H9 (cell line): Measurements from ENCODE around the gene ZNF69. TPM values are rescaled to one million over a fixed set of nuclear protein-coding genes. Genes with fewer than 3 reads are reported as not detected.

Source experiments
- DNase-seq: peaks from one replicate; pipeline ENCODE4 v3.0.0-alpha.2; 2017
- H2AFZ ChIP-seq: one replicate; pipeline ENCODE4 v1.6.1; 2013; ENCODE audit warnings: mild to moderate bottlenecking, low read length, control low read depth, moderate library complexity
- H2AK5ac ChIP-seq: 2 replicates; pipeline ENCODE4 v1.6.1; 2013; ENCODE audit warnings: low read length, control low read depth, mixed read lengths; ENCODE audit not compliant: insufficient read length
- H2BK120ac ChIP-seq: one replicate; pipeline ENCODE4 v1.6.1; 2013; ENCODE audit warnings: low read depth, mild to moderate bottlenecking, low read length, control low read depth, inconsistent platforms; ENCODE audit not compliant: poor library complexity, severe bottlenecking
- H2BK12ac ChIP-seq: 2 replicates; pipeline ENCODE4 v1.6.1; 2013; ENCODE audit warnings: low read length, control low read depth, mixed read lengths, low read depth; ENCODE audit not compliant: insufficient read length
- H2BK15ac ChIP-seq: 2 replicates; pipeline ENCODE4 v1.6.1; 2013; ENCODE audit warnings: low read depth, low read length, control low read depth
- H2BK20ac ChIP-seq: one replicate; pipeline ENCODE4 v1.6.1; 2013; ENCODE audit warnings: low read depth, mild to moderate bottlenecking, low read length, control low read depth, inconsistent platforms; ENCODE audit not compliant: poor library complexity, severe bottlenecking
- H2BK5ac ChIP-seq: 2 replicates; pipeline ENCODE4 v1.6.1; 2013; ENCODE audit warnings: low read length, control low read depth, mixed read lengths; ENCODE audit not compliant: insufficient read length
- H3K14ac ChIP-seq: 2 replicates; pipeline ENCODE4 v1.6.1; 2013; ENCODE audit warnings: low read length, control low read depth; ENCODE audit not compliant: insufficient read depth
- H3K18ac ChIP-seq: 2 replicates; pipeline ENCODE4 v1.6.1; 2013; ENCODE audit warnings: low read depth, mild to moderate bottlenecking, mixed read lengths, low read length, control low read depth; ENCODE audit not compliant: insufficient read length
- H3K23ac ChIP-seq: 2 replicates; pipeline ENCODE4 v1.6.1; 2013; ENCODE audit warnings: low read length, control low read depth, mixed read lengths, low read depth; ENCODE audit not compliant: insufficient read length
- H3K23me2 ChIP-seq: 2 replicates; pipeline ENCODE4 v1.6.1; 2013; ENCODE audit warnings: low read depth, mild to moderate bottlenecking, mixed read lengths, low read length, control low read depth; ENCODE audit not compliant: insufficient read length, poor library complexity, severe bottlenecking
- H3K27ac ChIP-seq: 2 replicates; pipeline ENCODE4 v1.5.1; 2013; ENCODE audit warnings: low read length, control low read depth, mixed read lengths, low read depth; ENCODE audit not compliant: insufficient read length
- H3K27me3 ChIP-seq: 2 replicates; pipeline ENCODE4 v1.6.1; 2013; ENCODE audit warnings: low read length, control low read depth, inconsistent platforms; ENCODE audit not compliant: insufficient read depth
- H3K4ac ChIP-seq: 2 replicates; pipeline ENCODE4 v1.6.1; 2013; ENCODE audit warnings: low read depth, mild to moderate bottlenecking, control low read depth, inconsistent platforms, low read length, moderate library complexity
- H3K4me1 ChIP-seq: 2 replicates; pipeline ENCODE4 v1.6.1; 2013; ENCODE audit warnings: low read length, control low read depth, inconsistent platforms; ENCODE audit not compliant: insufficient read depth
- H3K4me2 ChIP-seq: 2 replicates; pipeline ENCODE4 v1.6.1; 2013; ENCODE audit warnings: low read length, control low read depth, mixed read lengths; ENCODE audit not compliant: insufficient read length, insufficient read depth
- H3K56ac ChIP-seq: 2 replicates; pipeline ENCODE4 v1.6.1; 2013; ENCODE audit warnings: low read depth, mild to moderate bottlenecking, mixed read lengths, low read length, control low read depth; ENCODE audit not compliant: insufficient read length
- H3K79me1 ChIP-seq: 2 replicates; pipeline ENCODE4 v1.6.1; 2013; ENCODE audit warnings: low read depth, mild to moderate bottlenecking, moderate library complexity, low read length, control low read depth, inconsistent platforms; ENCODE audit not compliant: insufficient read depth, poor library complexity, severe bottlenecking
- H3K79me2 ChIP-seq: 2 replicates; pipeline ENCODE4 v1.6.1; 2013; ENCODE audit warnings: low read length, control low read depth, inconsistent platforms; ENCODE audit not compliant: insufficient read depth
- H3K9ac ChIP-seq: 2 replicates; pipeline ENCODE4 v1.6.1; 2013; ENCODE audit warnings: low read length, control low read depth, mixed read lengths; ENCODE audit not compliant: insufficient read length; ENCODE audit errors: extremely low read depth
- H3K9me3 ChIP-seq: one replicate; pipeline ENCODE4 v1.6.1; 2013; ENCODE audit warnings: low read depth, low read length, inconsistent platforms; ENCODE audit not compliant: control insufficient read depth
- H3T11ph ChIP-seq: one replicate; pipeline ENCODE4 v1.6.1; 2013; ENCODE audit warnings: mild to moderate bottlenecking, low read length, control low read depth, inconsistent platforms
- H4K20me1 ChIP-seq: one replicate; pipeline ENCODE4 v1.6.1; 2013; ENCODE audit not compliant: control insufficient read depth, insufficient read length, insufficient read depth
- H4K5ac ChIP-seq: 2 replicates; pipeline ENCODE4 v1.6.1; 2013; ENCODE audit warnings: low read depth, mild to moderate bottlenecking, mixed read lengths, low read length, control low read depth; ENCODE audit not compliant: insufficient read length
- H4K8ac ChIP-seq: replicated peaks from 2 replicates; pipeline ENCODE4 v1.6.1; 2013; ENCODE audit warnings: low read length, control low read depth, mixed read lengths, low read depth; ENCODE audit not compliant: insufficient read length
- H4K91ac ChIP-seq: 2 replicates; pipeline ENCODE4 v1.6.1; 2013; ENCODE audit warnings: low read depth, mild to moderate bottlenecking, moderate library complexity, mixed read lengths, low read length, control low read depth; ENCODE audit not compliant: insufficient read length
- H3K27ac Mint-ChIP-seq, 3 experiments: 2 replicates in 2 of 3; 3 replicates in 1 of 3; pipeline ENCODE4 v1.8.0; 2020 to 2021; ENCODE audit warnings: mixed read lengths in 3 of 3, mild to moderate bottlenecking in 1 of 3, moderate library complexity in 1 of 3
- H3K27me3 Mint-ChIP-seq: 2 replicates; pipeline ENCODE4 v1.8.0; 2021; ENCODE audit warnings: low read depth, mild to moderate bottlenecking, moderate library complexity, mixed read lengths
- H3K36me3 Mint-ChIP-seq, 3 experiments: 2 replicates in 2 of 3; 3 replicates in 1 of 3; pipeline ENCODE4 v1.8.0; 2020 to 2021; ENCODE audit warnings: low read depth in 3 of 3, mixed read lengths in 3 of 3; ENCODE audit not compliant: insufficient read depth in 1 of 3
- H3K4me1 Mint-ChIP-seq, 2 experiments: 2 replicates each; pipeline ENCODE4 v1.8.0; 2020; ENCODE audit warnings: mixed read lengths in 2 of 2
- H3K4me3 Mint-ChIP-seq, 2 experiments: 2 replicates in 1 of 2; 3 replicates in 1 of 2; pipeline ENCODE4 v1.8.0; 2020 to 2021; ENCODE audit warnings: mild to moderate bottlenecking in 2 of 2, mixed read lengths in 2 of 2, moderate library complexity in 1 of 2
- H3K9me3 Mint-ChIP-seq, 2 experiments: 2 replicates in 1 of 2; 3 replicates in 1 of 2; pipeline ENCODE4 v1.8.0; 2020; ENCODE audit warnings: mild to moderate bottlenecking in 2 of 2, mixed read lengths in 2 of 2, moderate library complexity in 1 of 2
- CTCF ChIP-seq: fragments of 200-600 bp; sonication (generic); conservative IDR thresholded peaks from 3 replicates; pipeline ENCODE4 v1.8.0; 2021; ENCODE audit warnings: antibody characterized with exemption, mild to moderate bottlenecking
- WGBS: extraction: QIAGEN DNeasy Blood & Tissue Kit; methylation state at CpG from one replicate; pipeline ENCODE4 v1.1.7; 2013; ENCODE audit warnings: missing lambda C conversion rate, low lambda C conversion rate, mixed read lengths; ENCODE audit not compliant: insufficient read length; ENCODE audit errors: extremely low coverage; 5-methylcytosine and 5-hydroxymethylcytosine counted together
- total RNA-seq: library from RNA; stranded (reverse); gene quantifications from 2 replicates; pipeline ENCODE4 v1.2.1, GENCODE V29; 2021

ZNF69 gene
- total RNA-seq, 1 experiment from 2014 or later, result 27.3 TPM

DNA sequence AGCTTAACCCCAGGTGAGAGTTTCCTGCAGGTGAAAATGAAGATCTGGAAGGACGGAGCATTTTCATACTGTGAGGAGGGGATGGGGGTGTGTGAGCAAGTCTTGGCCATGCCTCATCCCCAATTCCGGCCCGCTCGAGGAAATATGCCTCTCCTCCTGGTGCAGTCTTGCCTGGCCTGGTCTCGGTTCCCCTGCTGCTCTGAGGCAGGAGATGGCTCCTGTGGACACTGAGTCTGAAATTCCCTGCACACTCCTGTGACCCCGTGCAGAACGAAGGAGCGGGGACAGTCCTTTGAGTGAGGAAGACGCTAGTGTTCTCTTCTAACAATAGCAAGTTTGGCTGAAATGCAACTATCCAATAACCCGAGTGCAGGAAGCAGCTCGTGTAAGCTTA is 39.4 kb upstream of the ZNF69 start:
- Mint-ChIP-seq H3K9me3 (peaks cover 33 to 59% of the 10 kb centered on the region in 2 experiments), H3K4me1 (peaks cover 16 to 17% of the 10 kb centered on the region in 2 experiments), H3K36me3 (peaks cover 0 to 8% (median 0%) of the 10 kb centered on the region in 3 experiments; a peak in 3 of 7 replicates), H3K27me3 (peaks cover 34% of the 10 kb centered on the region), H3K4me3 (peak overlapping the region in 1 of 2 experiments; percentile 68; a peak in 2 of 5 replicates), H3K27ac (no peak overlapping the region)
- Histone ChIP-seq H3K27ac (no peak overlapping the region), H3K23me2 (peaks cover 4% of the 10 kb centered on the region), H3K79me1 (no peaks in the 10 kb centered on the region), H3K4me2 (peak overlapping the region; percentile 28), H2AK5ac (no peak overlapping the region), H4K5ac (no peak overlapping the region), H3K9me3 (no peaks in the 10 kb centered on the region), H3K4me1 (no peaks in the 10 kb centered on the region), H4K20me1 (no peaks in the 10 kb centered on the region), H2BK20ac (no peak overlapping the region), H2BK120ac (no peak overlapping the region), H3K9ac (no peak overlapping the region), H2BK5ac (no peak overlapping the region), H3K14ac (no peak overlapping the region), H2BK12ac (no peak overlapping the region), H4K8ac (no peak overlapping the region), H2AFZ (no peak overlapping the region), H3K27me3 (no peaks in the 10 kb centered on the region), H3K56ac (no peak overlapping the region), H3K79me2 (no peaks in the 10 kb centered on the region), H3K23ac (no peak overlapping the region), H2BK15ac (no peak overlapping the region), H3K18ac (no peak overlapping the region), H4K91ac (no peak overlapping the region), H3T11ph (no peak overlapping the region), H3K4ac (no peak overlapping the region)
- no peak for TF ChIP-seq CTCF
- no CpG with 5 or more reads among the region's 11 CpGs for WGBS
- no peak for DNase-seq
